HUES48 (cell line): ENCODE measurements around the gene CGB1.
"Not testable (repeated sequence)": the region's sequence is repeated elsewhere in the genome, so short reads cannot be mapped to it uniquely, and the experiment has no call there.

Experiments
- H3K27ac ChIP-seq: one replicate; pipeline ENCODE4 v1.7.0; 2013; ENCODE audit warnings: low read depth, low read length, inconsistent platforms
- H3K27me3 ChIP-seq: 2 replicates; pipeline ENCODE4 v1.6.1; 2013; ENCODE audit warnings: mild to moderate bottlenecking, low read length; ENCODE audit not compliant: control insufficient read depth, insufficient read depth
- H3K36me3 ChIP-seq: 2 replicates; pipeline ENCODE4 v1.6.1; 2013; ENCODE audit warnings: low read length; ENCODE audit not compliant: control insufficient read depth, insufficient read depth
- H3K4me1 ChIP-seq: 2 replicates; pipeline ENCODE4 v1.6.1; 2013; ENCODE audit warnings: mild to moderate bottlenecking, low read length; ENCODE audit not compliant: control insufficient read depth, insufficient read depth
- H3K4me3 ChIP-seq: 2 replicates; pipeline ENCODE4 v1.5.1; 2013; ENCODE audit warnings: mild to moderate bottlenecking, low read depth, low read length
- H3K9ac ChIP-seq: 2 replicates; pipeline ENCODE4 v1.6.1; 2013; ENCODE audit warnings: mild to moderate bottlenecking, low read depth, low read length, moderate library complexity
- H3K9me3 ChIP-seq: 2 replicates; pipeline ENCODE4 v1.6.1; 2013; ENCODE audit warnings: low read length; ENCODE audit not compliant: control insufficient read depth, insufficient read depth

Gene CGB1

DNA sequence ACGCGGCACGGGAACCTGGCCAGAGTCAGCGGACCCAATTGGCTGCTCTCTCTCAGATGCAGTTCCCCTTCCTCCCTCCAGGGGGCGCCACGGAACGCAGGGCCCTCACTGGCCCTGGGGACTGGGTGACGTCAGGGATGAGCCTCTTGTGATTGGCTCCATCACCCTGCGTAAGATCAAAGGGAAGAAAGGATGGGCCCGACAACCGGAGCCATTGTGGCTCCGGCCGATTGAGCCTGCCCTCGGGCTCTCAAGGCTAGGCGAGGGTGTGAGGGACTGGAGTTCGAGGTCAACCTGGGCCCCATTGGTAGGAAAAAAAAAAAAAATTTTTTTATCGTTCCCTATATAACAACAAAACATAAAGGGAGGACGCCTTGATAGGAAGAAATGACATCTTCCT is at the start of gene CGB1:
CGB1 (minus strand) TSS at position 81 of the 400 bp plus-strand sequence. CDS start 184 bp downstream, outside the sequence.
- not testable (repeated sequence) for H3K4me1 ChIP-seq, H3K9me3 ChIP-seq, H3K9ac ChIP-seq, H3K4me3 ChIP-seq, H3K27ac ChIP-seq, H3K27me3 ChIP-seq, H3K36me3 ChIP-seq

DNA sequence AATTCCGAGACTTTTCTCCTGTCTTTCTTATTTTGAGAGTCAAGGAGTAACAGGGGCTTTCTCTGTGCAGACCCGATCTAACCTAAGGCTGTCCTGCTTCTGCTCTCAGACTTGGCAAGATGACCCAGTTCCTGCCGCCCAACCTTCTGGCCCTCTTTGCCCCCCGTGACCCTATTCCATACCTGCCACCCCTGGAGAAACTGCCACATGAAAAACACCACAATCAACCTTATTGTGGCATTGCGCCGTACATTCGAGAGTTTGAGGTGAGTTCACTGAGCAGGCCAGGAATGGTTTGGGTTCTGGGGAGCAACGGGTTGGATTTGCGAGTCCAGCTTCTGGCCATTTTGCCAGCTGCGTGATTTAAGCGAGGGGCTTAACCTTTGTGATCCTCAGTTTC is 49.6 kb upstream of the CGB1 start:
- Histone ChIP-seq H3K4me1 (peaks cover 2% of the 10 kb centered on the region; the same call in 1 of the 2 replicates), H3K36me3 (peaks cover 36% of the 10 kb centered on the region), H3K27me3 (no peaks in the 10 kb centered on the region), H3K27ac (no peak overlapping the region), H3K4me3 (peak overlapping the region; percentile 93), H3K9me3 (no peaks in the 10 kb centered on the region), H3K9ac (peak overlapping the region; percentile 91)

- peaks cover 32% of the 10 kb centered on the region for H3K36me3 ChIP-seq
- peaks cover 2% of the 10 kb centered on the region; the same call in 1 of the 2 replicates for H3K4me1 ChIP-seq
- peak overlapping the region; percentile 93 for H3K4me3 ChIP-seq
- no peaks in the 10 kb centered on the region for H3K9me3 ChIP-seq
- H3K9ac ChIP-seq: peak overlapping the region; percentile 91
- no peaks in the 10 kb centered on the region for H3K27me3 ChIP-seq
- H3K27ac ChIP-seq: peak overlapping the region; percentile 91
These were observed 49.2 kb upstream of the CGB1 start for GRCh38 chr19:49085868-49086232.

GRCh38 chr19:49085020-49085867 is 48.5 kb upstream of the CGB1 start, which contains the start of gene SNRNP70:
Gene SNRNP70 (plus strand): TSS chr19:49085451. CDS start chr19:49086415, 964 bp downstream.
- Histone ChIP-seq H3K36me3 (peaks cover 26% of the 10 kb centered on the region), H3K9me3 (no peaks in the 10 kb centered on the region), H3K27me3 (no peaks in the 10 kb centered on the region), H3K9ac (peak within 1 kb of the TSS; percentile 91), H3K27ac (peak within 1 kb of the TSS; percentile 91), H3K4me1 (peaks cover 2% of the 10 kb centered on the region; the same call in 1 of the 2 replicates), H3K4me3 (peak within 1 kb of the TSS; percentile 93)

- peak overlapping the region; percentile 91 for H3K27ac ChIP-seq
These were observed 47.7 kb upstream of the CGB1 start for GRCh38 chr19:49084206-49085019.

GRCh38 chr19:49081273-49081672 is 44.6 kb upstream of the CGB1 start:
- Histone ChIP-seq H3K4me3 (no peak overlapping the region), H3K36me3 (no peaks in the 10 kb centered on the region; the same call in 1 of the 2 replicates), H3K9ac (no peak overlapping the region), H3K9me3 (no peaks in the 10 kb centered on the region), H3K27me3 (no peaks in the 10 kb centered on the region), H3K27ac (no peak overlapping the region), H3K4me1 (peaks cover 1% of the 10 kb centered on the region; the same call in 1 of the 2 replicates)

More at GRCh38 chr19:49084206-49085019, 47.7 kb upstream of the CGB1 start:
- Histone ChIP-seq H3K36me3 (peaks cover 20% of the 10 kb centered on the region), H3K27me3 (no peaks in the 10 kb centered on the region), H3K9ac (peak overlapping the region; percentile 17; the same call in 1 of the 2 replicates), H3K4me3 (peak overlapping the region; percentile 93), H3K9me3 (no peaks in the 10 kb centered on the region), H3K4me1 (peaks cover 2% of the 10 kb centered on the region; the same call in 1 of the 2 replicates)

DNA sequence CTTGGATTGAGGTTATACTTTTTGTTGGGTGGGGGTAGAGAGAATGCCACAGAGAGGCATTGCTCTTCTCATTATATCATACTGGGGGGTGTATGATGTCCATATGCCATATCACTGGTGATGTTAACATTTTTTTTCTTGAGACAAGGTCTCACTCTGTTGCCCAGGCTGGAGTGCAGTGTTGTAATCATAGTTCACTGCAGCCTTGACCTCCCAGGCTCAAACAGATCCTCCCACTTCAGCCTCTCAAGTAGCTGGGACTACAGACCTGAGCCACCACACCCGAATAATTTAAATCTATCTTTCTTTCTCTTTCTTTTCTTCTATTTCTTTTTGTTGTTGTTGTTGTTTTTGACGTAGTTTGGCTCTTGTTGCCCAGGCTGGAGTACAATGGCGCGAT is 43.7 kb upstream of the CGB1 start:
- Histone ChIP-seq H3K9ac (no peak overlapping the region), H3K4me1 (no peaks in the 10 kb centered on the region), H3K36me3 (no peaks in the 10 kb centered on the region), H3K4me3 (no peak overlapping the region), H3K9me3 (no peaks in the 10 kb centered on the region), H3K27me3 (no peaks in the 10 kb centered on the region), H3K27ac (no peak overlapping the region)

GRCh38 chr19:49074869-49075268 is 38.2 kb upstream of the CGB1 start:
- H3K27ac ChIP-seq, H3K9me3 ChIP-seq, H3K36me3 ChIP-seq, H3K4me3 ChIP-seq, H3K9ac ChIP-seq, H3K4me1 ChIP-seq: not testable (repeated sequence)
- H3K27me3 ChIP-seq: peaks cover 42% of the 10 kb centered on the region

- Histone ChIP-seq H3K27ac (no peak overlapping the region), H3K4me1 (no peaks in the 10 kb centered on the region), H3K27me3 (peaks cover 54% of the 10 kb centered on the region), H3K9ac (no peak overlapping the region), H3K4me3 (no peak overlapping the region), H3K9me3 (no peaks in the 10 kb centered on the region), H3K36me3 (no peaks in the 10 kb centered on the region)
These were observed 37.1 kb upstream of the CGB1 start for GRCh38 chr19:49073514-49074378.

DNA sequence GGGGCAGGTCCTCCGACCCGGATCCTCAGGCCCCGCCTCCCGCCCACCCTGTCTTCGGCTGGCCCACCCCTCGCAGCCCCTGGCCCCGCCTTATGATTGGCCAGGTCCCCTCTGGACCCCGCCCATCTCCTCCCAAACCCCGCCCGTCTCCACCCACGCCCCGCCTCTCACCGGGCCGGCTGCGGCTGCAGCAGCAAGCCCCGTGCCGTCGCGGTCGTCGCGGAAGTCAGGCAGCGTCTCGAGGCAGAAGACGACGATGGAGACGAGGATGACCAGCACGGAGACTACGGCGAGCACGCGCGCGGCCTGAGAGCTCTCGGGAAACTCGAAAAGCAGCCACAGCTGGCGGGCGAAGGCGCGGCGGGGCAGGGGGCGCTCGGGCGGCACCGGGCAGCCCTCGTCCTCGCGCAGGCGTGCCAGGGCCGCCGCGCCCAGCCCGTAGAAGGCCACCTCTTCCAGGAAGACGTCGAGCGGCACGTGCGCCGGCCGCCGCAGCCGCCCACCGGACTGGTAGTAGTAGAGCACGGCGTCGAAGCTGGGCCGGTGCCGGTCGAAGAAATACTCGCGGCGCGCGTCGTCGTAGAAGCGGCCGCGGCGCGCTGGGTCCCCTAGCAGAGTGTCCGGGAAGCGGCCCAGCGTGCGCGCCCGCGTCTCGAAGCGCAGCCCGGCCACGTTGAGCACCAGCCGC is 35.3 kb upstream of the CGB1 start:
- Histone ChIP-seq H3K9me3 (no peaks in the 10 kb centered on the region), H3K36me3 (no peaks in the 10 kb centered on the region), H3K4me1 (no peaks in the 10 kb centered on the region), H3K27ac (no peak overlapping the region), H3K27me3 (peaks cover 69% of the 10 kb centered on the region), H3K4me3 (peak overlapping the region; percentile 43; the same call in 1 of the 2 replicates), H3K9ac (no peak overlapping the region)
